IMR-90 (cell line): ENCODE measurements around the gene ZCCHC12. TPM values are rescaled to one million over a fixed set of nuclear protein-coding genes. Genes with fewer than 3 reads are reported as not detected.

Experiments
- ATAC-seq: fragments of 200-7000 bp; cut with Tn5 transposase; 2 replicates; pipeline ENCODE4 v1.9.1; 2020; ENCODE audit warnings: low read depth, mild to moderate bottlenecking, moderate library complexity
- BruUV-seq: library from RNA; stranded (reverse); fragments of 400-500 nt; replicated peaks from 2 replicates; lab custom pipeline; 2021; lab: Mats Ljungman, UMichigan
- CTCF ChIA-PET: fragments of 300-600 bp; formaldehyde crosslinking; extraction: SDS; loops from one replicate; lab custom pipeline; 2021; ENCODE audit warnings: antibody characterized with exemption; lab: Yijun Ruan, JAX
- POLR2A ChIA-PET: fragments of 300-600 bp; sonication (Branson Sonifier 250); formaldehyde crosslinking; loops from one replicate; lab custom pipeline; 2022; ENCODE audit warnings: antibody characterized with exemption; ENCODE audit not compliant: unreplicated experiment; lab: Charles Lee
- DNase-seq: peaks from one replicate; pipeline ENCODE4 v3.0.0; 2013
- H2AFZ ChIP-seq: replicated peaks from 2 replicates; pipeline ENCODE3; 2013; ENCODE audit warnings: low read length, mild to moderate bottlenecking; ENCODE audit not compliant: poor library complexity
- H2AK5ac ChIP-seq: 2 replicates; pipeline ENCODE4 v1.6.1; 2013; ENCODE audit warnings: low read depth, low read length, inconsistent platforms
- H2AK9ac ChIP-seq: replicated peaks from 2 replicates; pipeline ENCODE3; 2013; ENCODE audit warnings: mild to moderate bottlenecking, low read depth, low read length, moderate library complexity; ENCODE audit not compliant: poor library complexity
- H2BK120ac ChIP-seq: 2 replicates; pipeline ENCODE4 v1.6.1; 2013; ENCODE audit warnings: low read depth, low read length, inconsistent platforms
- H2BK15ac ChIP-seq: 3 replicates; pipeline ENCODE4 v1.6.1; 2013; ENCODE audit warnings: low read depth, low read length, inconsistent platforms
- H2BK20ac ChIP-seq: 2 replicates; pipeline ENCODE4 v1.6.1; 2013; ENCODE audit warnings: low read depth, mild to moderate bottlenecking, inconsistent platforms, low read length, moderate library complexity
- H2BK5ac ChIP-seq: 2 replicates; pipeline ENCODE4 v1.6.1; 2013; ENCODE audit warnings: mild to moderate bottlenecking, low read depth, low read length, inconsistent platforms; ENCODE audit not compliant: poor library complexity, severe bottlenecking
- H3K14ac ChIP-seq: replicated peaks from 2 replicates; pipeline ENCODE4 v1.6.1; 2013; ENCODE audit warnings: low read depth, low read length, inconsistent platforms
- H3K18ac ChIP-seq: 2 replicates; pipeline ENCODE4 v1.6.1; 2013; ENCODE audit warnings: low read depth, low read length, control low read depth
- H3K23ac ChIP-seq: 2 replicates; pipeline ENCODE4 v1.6.1; 2013; ENCODE audit warnings: low read depth, low read length, inconsistent platforms
- H3K27ac ChIP-seq: 2 replicates; pipeline ENCODE4 v1.5.1; 2013; ENCODE audit warnings: mild to moderate bottlenecking, control low read depth, low read length; ENCODE audit not compliant: insufficient read depth
- H3K27me3 ChIP-seq: 2 replicates; pipeline ENCODE4 v1.6.1; 2013; ENCODE audit warnings: low read length; ENCODE audit not compliant: control insufficient read depth, insufficient read depth
- H3K36me3 ChIP-seq: 2 replicates; pipeline ENCODE4 v1.6.1; 2013; ENCODE audit warnings: low read length, mixed read lengths; ENCODE audit not compliant: control insufficient read depth, insufficient read depth
- H3K4ac ChIP-seq: 2 replicates; pipeline ENCODE4 v1.6.1; 2013; ENCODE audit warnings: low read depth, low read length, inconsistent platforms
- H3K4me1 ChIP-seq: 2 replicates; pipeline ENCODE4 v1.6.1; 2013; ENCODE audit warnings: low read length, mixed read lengths; ENCODE audit not compliant: control insufficient read depth, insufficient read depth
- H3K4me2 ChIP-seq: 2 replicates; pipeline ENCODE4 v1.6.1; 2013; ENCODE audit warnings: low read depth, mild to moderate bottlenecking, control low read depth, low read length, moderate library complexity
- H3K4me3 ChIP-seq: 2 replicates; pipeline ENCODE4 v1.5.1; 2013; ENCODE audit warnings: low read depth, mild to moderate bottlenecking, control low read depth, low read length, moderate library complexity; ENCODE audit not compliant: insufficient read depth
- H3K56ac ChIP-seq: 2 replicates; pipeline ENCODE4 v1.6.1; 2013; ENCODE audit warnings: low read length, inconsistent platforms; ENCODE audit not compliant: insufficient read depth; ENCODE audit errors: extremely low read depth
- H3K79me1 ChIP-seq, 2 experiments: 2 replicates each; pipeline ENCODE4 v1.6.1; 2013; ENCODE audit warnings: low read length in 2 of 2, inconsistent platforms in 1 of 2, low read depth in 1 of 2
- H3K9ac ChIP-seq: 2 replicates; pipeline ENCODE4 v1.6.1; 2013; ENCODE audit warnings: low read depth, low read length, control low read depth
- H3K9me1 ChIP-seq: 2 replicates; pipeline ENCODE4 v1.6.1; 2013; ENCODE audit warnings: low read length, inconsistent platforms; ENCODE audit not compliant: insufficient read depth
- H3K9me3 ChIP-seq: 2 replicates; pipeline ENCODE4 v1.6.1; 2013; ENCODE audit warnings: low read length; ENCODE audit not compliant: control insufficient read depth, insufficient read depth
- H4K20me1 ChIP-seq: 2 replicates; pipeline ENCODE4 v1.6.1; 2013; ENCODE audit warnings: low read length, inconsistent platforms; ENCODE audit not compliant: insufficient read depth
- H4K5ac ChIP-seq: 2 replicates; pipeline ENCODE4 v1.6.1; 2013; ENCODE audit warnings: mild to moderate bottlenecking, low read depth, low read length, control low read depth
- H4K8ac ChIP-seq, 2 experiments: 2 replicates each; pipeline ENCODE4 v1.6.1; 2013; ENCODE audit warnings: low read depth in 2 of 2, low read length in 2 of 2, control low read depth in 1 of 2, inconsistent platforms in 1 of 2
- H4K91ac ChIP-seq: 2 replicates; pipeline ENCODE4 v1.6.1; 2013; ENCODE audit warnings: low read depth, low read length, inconsistent platforms; ENCODE audit not compliant: insufficient read depth
- BHLHE40 ChIP-seq: fragments of 150-350 bp; IDR thresholded peaks from 2 replicates; pipeline ENCODE4 v1.6.1; 2016; ENCODE audit warnings: mild to moderate bottlenecking, low read depth, low read length
- CEBPB ChIP-seq: IDR thresholded peaks from 2 replicates; pipeline ENCODE4 v1.6.1; 2012; ENCODE audit warnings: low read depth, low read length, improper control_type of control experiment
- CHD1 ChIP-seq: IDR thresholded peaks from 2 replicates; pipeline ENCODE4 v1.6.1; 2012; ENCODE audit warnings: low read depth, low read length, improper control_type of control experiment
- FOS ChIP-seq: fragments of 150-350 bp; IDR thresholded peaks from 2 replicates; pipeline ENCODE4 v1.6.1; 2016; ENCODE audit warnings: low read depth, low read length
- MAFK ChIP-seq: IDR thresholded peaks from 2 replicates; pipeline ENCODE4 v1.6.1; 2012; ENCODE audit warnings: low read depth, low read length, improper control_type of control experiment
- MAZ ChIP-seq: IDR thresholded peaks from 2 replicates; pipeline ENCODE4 v1.6.1; 2012; ENCODE audit warnings: low read depth, mild to moderate bottlenecking, low read length, improper control_type of control experiment, moderate library complexity, borderline replicate concordance
- MXI1 ChIP-seq: IDR thresholded peaks from 2 replicates; pipeline ENCODE4 v1.6.1; 2012; ENCODE audit warnings: low read depth, mild to moderate bottlenecking, low read length, moderate library complexity, borderline replicate concordance
- NFE2L2 ChIP-seq: fragments of 150-350 bp; IDR thresholded peaks from 2 replicates; pipeline ENCODE4 v1.6.1; 2016; ENCODE audit warnings: low read depth, mild to moderate bottlenecking, low read length
- POLR2A ChIP-seq: IDR thresholded peaks from 2 replicates; pipeline ENCODE4 v1.6.1; 2012; ENCODE audit warnings: mild to moderate bottlenecking, low read depth, low read length
- RAD21 ChIP-seq: IDR thresholded peaks from 2 replicates; pipeline ENCODE4 v1.6.1; 2012; ENCODE audit warnings: low read length, improper control_type of control experiment
- RCOR1 ChIP-seq: IDR thresholded peaks from 2 replicates; pipeline ENCODE4 v1.6.1; 2012; ENCODE audit warnings: mild to moderate bottlenecking, low read length, improper control_type of control experiment; ENCODE audit not compliant: insufficient replicate concordance
- RFX5 ChIP-seq: IDR thresholded peaks from 2 replicates; pipeline ENCODE4 v1.8.0; 2012; ENCODE audit warnings: low read depth, mild to moderate bottlenecking, low read length, moderate library complexity
- SMC3 ChIP-seq: fragments of 150-350 bp; IDR thresholded peaks from 2 replicates; pipeline ENCODE4 v1.6.1; 2016; ENCODE audit warnings: low read depth, mild to moderate bottlenecking, antibody characterized with exemption, low read length, moderate library complexity
- WGBS, 2 experiments: methylation state at CpG; one replicate each; pipeline versions ENCODE4 v1.1.5 to v1.1.7; 2013; ENCODE audit warnings: missing lambda C conversion rate in 2 of 2; ENCODE audit not compliant: insufficient read length in 1 of 2; ENCODE audit errors: extremely low coverage in 2 of 2; 5-methylcytosine and 5-hydroxymethylcytosine counted together
- dilution Hi-C: fragments of 300-500 bp; cut with HindIII; formaldehyde crosslinking; loops from one replicate; pipeline ENCODE4 v1.14.3; 2018; ENCODE audit warnings: low sequenced_read_pairs; ENCODE audit not compliant: unreplicated experiment
- in situ Hi-C: fragments of 300-500 bp; cut with MboI; formaldehyde crosslinking; loops from 3 replicates; pipeline ENCODE4 v1.14.3; 2019; ENCODE audit warnings: low sequenced_read_pairs, inconsistent platforms, mixed read lengths
- intact Hi-C: fragments of 100-400 bp; cut with micrococcal nuclease; formaldehyde crosslinking; loops from 2 replicates; pipeline ENCODE4 v1.10.0; 2022
- polyA plus RNA-seq, 3 experiments: library from polyadenylated mRNA; depleted of rRNA; stranded (reverse); fragments of >200 nt; gene quantifications; 2 replicates each; pipeline ENCODE4 v1.2.3, GENCODE V29; 2012; ENCODE audit warnings: low replicate concordance in 1 of 3
- total RNA-seq: library from RNA; depleted of rRNA; stranded (reverse); fragments of >200 nt; gene quantifications from 2 replicates; pipeline ENCODE4 v1.2.3, GENCODE V29; 2012
- TF ChIP-seq, protein P1 (sequence below): fragments of 150-350 bp; IDR thresholded peaks from 2 replicates; pipeline ENCODE4 v1.6.1; 2017; ENCODE audit warnings: mild to moderate bottlenecking, antibody characterized with exemption, low read length, low read depth
- TF ChIP-seq, protein P2 (sequence below): fragments of 150-350 bp; IDR thresholded peaks from 2 replicates; pipeline ENCODE4 v1.6.1; 2016; ENCODE audit warnings: low read depth, mild to moderate bottlenecking, low read length, moderate library complexity, borderline replicate concordance
- TF ChIP-seq, protein P3 (sequence below): conservative IDR thresholded peaks from 2 replicates; pipeline ENCODE4 v1.5.1; 2012; ENCODE audit warnings: mild to moderate bottlenecking, low read depth, low read length, improper control_type of control experiment

Gene ZCCHC12
- total and polyA plus RNA-seq, 2 of the 4 experiments (the other 2 are of a cell fraction) = under 0.01 to 0.07 TPM

DNA sequence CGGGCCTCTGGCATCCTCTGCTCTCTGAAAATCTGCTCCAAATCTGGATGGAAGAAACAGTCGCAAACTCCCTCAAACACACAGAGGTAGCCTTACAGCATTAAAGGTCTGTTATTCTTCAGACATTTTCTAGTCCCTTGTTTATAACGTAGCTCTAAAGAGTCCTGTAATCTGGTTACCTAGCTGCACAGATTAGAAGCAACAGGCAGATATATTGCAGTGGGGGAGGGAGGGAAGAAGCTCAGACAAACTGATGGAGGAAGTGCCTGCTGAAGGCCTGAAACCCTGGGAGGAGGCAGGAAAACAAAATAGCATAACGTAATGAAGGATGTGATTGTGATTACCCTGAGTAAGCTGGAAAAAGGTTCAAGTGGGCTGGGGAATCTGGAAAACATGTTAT is 39.4 kb downstream of the ZCCHC12 start:
- in situ Hi-C loops = no loop called here
- H3K36me3 ChIP-seq = no peaks in the 10 kb centered on the region
- no peaks in the 10 kb centered on the region for H3K4me1 ChIP-seq
- H3K4me2 ChIP-seq = no peak overlapping the region
- BruUV-seq = no TSS peak
- no peak overlapping the region for H2BK5ac ChIP-seq
- POLR2A ChIA-PET = no interaction called here
- no peaks in the 10 kb centered on the region for H3K79me1 ChIP-seq
- H3K18ac ChIP-seq = no peak overlapping the region
- CTCF ChIA-PET = no interaction called here
- no peaks in the 10 kb centered on the region for H4K20me1 ChIP-seq
- DNase-seq (no peak), ATAC-seq (no peak)
- H3K4ac ChIP-seq = no peak overlapping the region
- TF ChIP-seq NFE2L2 = no peak
- TF ChIP-seq POLR2A = no peak
- TF ChIP-seq FOS = no peak
- TF ChIP-seq, protein P1, sequence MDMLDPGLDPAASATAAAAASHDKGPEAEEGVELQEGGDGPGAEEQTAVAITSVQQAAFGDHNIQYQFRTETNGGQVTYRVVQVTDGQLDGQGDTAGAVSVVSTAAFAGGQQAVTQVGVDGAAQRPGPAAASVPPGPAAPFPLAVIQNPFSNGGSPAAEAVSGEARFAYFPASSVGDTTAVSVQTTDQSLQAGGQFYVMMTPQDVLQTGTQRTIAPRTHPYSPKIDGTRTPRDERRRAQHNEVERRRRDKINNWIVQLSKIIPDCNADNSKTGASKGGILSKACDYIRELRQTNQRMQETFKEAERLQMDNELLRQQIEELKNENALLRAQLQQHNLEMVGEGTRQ = no peak
- no peak for TF ChIP-seq SMC3
- TF ChIP-seq, protein P2, sequence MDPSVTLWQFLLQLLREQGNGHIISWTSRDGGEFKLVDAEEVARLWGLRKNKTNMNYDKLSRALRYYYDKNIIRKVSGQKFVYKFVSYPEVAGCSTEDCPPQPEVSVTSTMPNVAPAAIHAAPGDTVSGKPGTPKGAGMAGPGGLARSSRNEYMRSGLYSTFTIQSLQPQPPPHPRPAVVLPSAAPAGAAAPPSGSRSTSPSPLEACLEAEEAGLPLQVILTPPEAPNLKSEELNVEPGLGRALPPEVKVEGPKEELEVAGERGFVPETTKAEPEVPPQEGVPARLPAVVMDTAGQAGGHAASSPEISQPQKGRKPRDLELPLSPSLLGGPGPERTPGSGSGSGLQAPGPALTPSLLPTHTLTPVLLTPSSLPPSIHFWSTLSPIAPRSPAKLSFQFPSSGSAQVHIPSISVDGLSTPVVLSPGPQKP = no peak
- no peak for TF ChIP-seq RFX5
- no peak for TF ChIP-seq CHD1
- TF ChIP-seq BHLHE40 = no peak
- no peak for TF ChIP-seq RCOR1
- TF ChIP-seq, protein P3, sequence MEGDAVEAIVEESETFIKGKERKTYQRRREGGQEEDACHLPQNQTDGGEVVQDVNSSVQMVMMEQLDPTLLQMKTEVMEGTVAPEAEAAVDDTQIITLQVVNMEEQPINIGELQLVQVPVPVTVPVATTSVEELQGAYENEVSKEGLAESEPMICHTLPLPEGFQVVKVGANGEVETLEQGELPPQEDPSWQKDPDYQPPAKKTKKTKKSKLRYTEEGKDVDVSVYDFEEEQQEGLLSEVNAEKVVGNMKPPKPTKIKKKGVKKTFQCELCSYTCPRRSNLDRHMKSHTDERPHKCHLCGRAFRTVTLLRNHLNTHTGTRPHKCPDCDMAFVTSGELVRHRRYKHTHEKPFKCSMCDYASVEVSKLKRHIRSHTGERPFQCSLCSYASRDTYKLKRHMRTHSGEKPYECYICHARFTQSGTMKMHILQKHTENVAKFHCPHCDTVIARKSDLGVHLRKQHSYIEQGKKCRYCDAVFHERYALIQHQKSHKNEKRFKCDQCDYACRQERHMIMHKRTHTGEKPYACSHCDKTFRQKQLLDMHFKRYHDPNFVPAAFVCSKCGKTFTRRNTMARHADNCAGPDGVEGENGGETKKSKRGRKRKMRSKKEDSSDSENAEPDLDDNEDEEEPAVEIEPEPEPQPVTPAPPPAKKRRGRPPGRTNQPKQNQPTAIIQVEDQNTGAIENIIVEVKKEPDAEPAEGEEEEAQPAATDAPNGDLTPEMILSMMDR = no peak
- no peak for TF ChIP-seq MAFK
- no peak for TF ChIP-seq MAZ
- TF ChIP-seq RAD21 = no peak
- TF ChIP-seq MXI1 = no peak
- TF ChIP-seq CEBPB = no peak
- no peak overlapping the region for H2AK9ac ChIP-seq
- intact Hi-C loops = no loop called here
- no peak overlapping the region for H4K5ac ChIP-seq
- H3K4me3 ChIP-seq = no peak overlapping the region
- no peak overlapping the region for H3K56ac ChIP-seq
- no peak overlapping the region for H2AFZ ChIP-seq
- H3K9me3 ChIP-seq = no peaks in the 10 kb centered on the region
- H3K9me1 ChIP-seq = no peaks in the 10 kb centered on the region
- no peak overlapping the region for H2BK20ac ChIP-seq
- H2AK5ac ChIP-seq = no peak overlapping the region
- H3K14ac ChIP-seq = no peak overlapping the region
- H4K91ac ChIP-seq = no peak overlapping the region
- no peak overlapping the region for H2BK120ac ChIP-seq
- no CpG with 5 or more reads among the region's 4 CpGs for WGBS, 2 experiments
- no peak overlapping the region for H3K23ac ChIP-seq
- dilution Hi-C loops = no loop called here
- H3K27me3 ChIP-seq = peaks cover 2% of the 10 kb centered on the region
- H4K8ac ChIP-seq = no peak overlapping the region
- no peak overlapping the region for H3K27ac ChIP-seq
- H2BK15ac ChIP-seq = no peak overlapping the region
- H3K9ac ChIP-seq = no peak overlapping the region
